Right ventricle myocardium inferior (tissue), 1 donor: ENCODE measurements around the gene AMPD2. TPM values are rescaled to one million over a fixed set of nuclear protein-coding genes. Genes with fewer than 3 reads are reported as not detected.

Source experiments
- ATAC-seq: fragments of 200-7000 bp; cut with Tn5 transposase; one replicate; pipeline ENCODE4 v1.9.1; 2020; ENCODE audit warnings: mild to moderate bottlenecking, moderate library complexity
- DNase-seq: peaks from one replicate; pipeline ENCODE4 v3.0.0; 2021; ENCODE audit errors: missing footprints
- intact Hi-C: fragments of 100-400 bp; cut with DNase I; formaldehyde crosslinking; loops from one replicate; pipeline ENCODE4 v1.11.0; 2022
- total RNA-seq: library from RNA; stranded (reverse); fragmentation: NEBNext Ultra II Directional; extraction: Animal tissue kit (Norgen Biotek cat#: 25700); gene quantifications from one replicate; pipeline ENCODE4 v1.2.1, GENCODE V29; 2021
- donor health status: DM: no; HTN: yes; CAD: no; lungs with severe emphysema.

The AMPD2 gene
- total RNA-seq, 1 donor from 2014 or later: 11.9 TPM

DNA sequence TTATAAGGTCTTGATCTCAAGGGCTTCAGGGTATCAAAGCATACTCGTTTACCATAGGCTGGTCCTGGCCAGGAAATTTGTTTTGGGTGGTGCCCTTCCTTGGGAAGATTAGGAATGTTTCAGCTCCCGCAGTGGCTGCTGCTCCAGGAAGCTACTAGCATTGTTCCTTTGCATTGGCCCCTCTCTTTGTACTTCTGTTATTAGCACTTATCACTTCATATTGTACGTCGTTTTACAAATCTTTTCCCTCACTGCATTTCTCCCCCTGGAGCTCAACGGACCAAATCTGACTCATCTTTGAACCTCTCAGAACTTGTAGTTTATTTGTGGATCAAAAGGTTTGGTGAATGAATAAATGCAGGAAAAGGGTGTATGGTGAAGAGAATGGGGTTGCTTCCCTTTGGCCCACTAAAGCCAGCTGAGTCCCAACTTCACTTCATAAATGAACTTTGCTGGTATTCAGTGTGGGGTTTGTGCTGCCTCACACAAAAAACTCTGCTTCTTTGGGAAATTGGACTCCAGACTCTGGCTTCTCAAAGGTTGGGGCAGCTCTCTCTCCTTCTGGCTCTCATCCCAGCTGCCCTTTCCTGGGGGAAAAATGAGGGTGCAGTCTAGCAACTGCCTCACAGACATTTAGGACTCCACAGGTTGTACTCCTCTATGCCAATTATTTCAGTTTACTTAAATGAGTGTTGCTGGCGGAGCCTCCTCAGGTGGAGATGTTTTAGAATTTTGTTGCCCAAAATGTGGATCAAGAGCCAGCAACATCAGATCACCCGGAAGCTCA is 6.1 kb upstream of the AMPD2 start:
- intact Hi-C loops: no loop called here

DNA sequence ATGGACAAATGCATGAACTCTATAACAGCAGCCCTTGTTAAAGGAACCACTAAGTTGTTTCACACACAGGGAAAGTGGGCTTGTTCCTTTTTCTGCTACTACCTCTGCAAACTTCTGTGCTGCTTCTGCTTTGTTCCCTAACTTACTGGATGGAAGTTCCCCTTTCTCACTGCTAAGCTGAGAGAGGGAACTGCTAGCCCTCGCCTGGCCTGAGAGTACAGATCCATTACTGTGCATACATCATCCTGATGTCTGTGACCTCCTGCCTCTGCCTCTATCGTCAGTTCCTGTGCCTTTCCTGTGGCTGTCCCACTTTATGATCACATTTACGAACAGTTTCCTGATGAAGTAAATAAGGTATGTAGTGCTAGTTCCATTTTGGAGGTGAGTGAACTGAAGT is 3.8 kb upstream of the AMPD2 start:
- DNase-seq (no peak), ATAC-seq (no peak)
- intact Hi-C loops: loop anchor here (5.0 kb wide), 1 partner anchor 39 kb away; no protein-coding TSS in a partner anchor

More for the DNA sequence above, 6.1 kb upstream of the AMPD2 start:
- ATAC-seq: no peak
- no peak for DNase-seq

DNA sequence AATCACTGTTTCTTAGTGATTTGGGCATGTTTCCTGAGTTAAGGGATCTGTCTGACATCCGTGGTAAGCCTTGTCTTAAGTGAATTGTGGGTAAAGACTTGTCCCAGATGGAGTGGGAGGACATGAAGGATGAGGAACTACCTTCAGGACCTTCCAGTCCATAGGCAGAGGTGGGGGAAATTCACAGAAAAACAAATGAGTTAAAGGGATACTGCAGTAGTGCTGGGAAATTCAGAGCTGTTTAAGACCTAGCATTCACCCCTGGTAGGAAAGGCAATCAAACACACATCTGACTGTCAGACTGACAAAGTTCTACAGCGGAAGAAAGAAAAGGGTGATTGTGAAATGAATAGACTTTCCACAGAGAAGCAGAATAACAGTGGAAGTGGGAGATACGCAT is 3.2 kb upstream of the AMPD2 start:
- intact Hi-C loops: loop anchor here (5.0 kb wide), 1 partner anchor 39 kb away; no protein-coding TSS in a partner anchor
- ATAC-seq (no peak), DNase-seq (no peak)

DNA sequence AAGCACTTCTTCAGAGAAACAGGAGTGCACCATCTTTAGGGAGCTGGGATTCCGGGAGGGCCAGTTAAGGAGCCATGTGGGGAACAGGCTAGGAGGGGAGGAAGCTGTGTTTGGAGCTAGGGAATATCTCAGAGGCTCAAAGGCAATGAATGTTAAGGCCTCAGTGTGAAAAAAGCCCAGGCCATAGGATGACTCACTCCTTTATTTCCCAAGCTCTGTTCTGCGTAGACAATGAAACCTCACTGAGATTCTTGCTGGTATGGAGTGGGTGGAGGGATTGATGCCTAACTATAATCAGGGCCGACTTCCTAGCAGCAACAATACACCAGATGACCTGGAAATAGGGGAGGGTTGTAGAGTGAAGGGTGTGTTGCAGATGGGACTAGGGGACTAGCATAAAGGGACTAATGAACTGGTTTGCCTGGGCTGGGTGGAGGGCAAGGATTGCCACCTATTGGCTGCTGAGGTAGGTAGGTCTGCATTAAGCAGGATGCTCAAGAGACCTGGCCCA is 2.3 kb upstream of the AMPD2 start:
- intact Hi-C loops: loop anchor here (5.0 kb wide), 1 partner anchor 40 kb away; no protein-coding TSS in a partner anchor
- no peak for DNase-seq
- no peak for ATAC-seq

DNA sequence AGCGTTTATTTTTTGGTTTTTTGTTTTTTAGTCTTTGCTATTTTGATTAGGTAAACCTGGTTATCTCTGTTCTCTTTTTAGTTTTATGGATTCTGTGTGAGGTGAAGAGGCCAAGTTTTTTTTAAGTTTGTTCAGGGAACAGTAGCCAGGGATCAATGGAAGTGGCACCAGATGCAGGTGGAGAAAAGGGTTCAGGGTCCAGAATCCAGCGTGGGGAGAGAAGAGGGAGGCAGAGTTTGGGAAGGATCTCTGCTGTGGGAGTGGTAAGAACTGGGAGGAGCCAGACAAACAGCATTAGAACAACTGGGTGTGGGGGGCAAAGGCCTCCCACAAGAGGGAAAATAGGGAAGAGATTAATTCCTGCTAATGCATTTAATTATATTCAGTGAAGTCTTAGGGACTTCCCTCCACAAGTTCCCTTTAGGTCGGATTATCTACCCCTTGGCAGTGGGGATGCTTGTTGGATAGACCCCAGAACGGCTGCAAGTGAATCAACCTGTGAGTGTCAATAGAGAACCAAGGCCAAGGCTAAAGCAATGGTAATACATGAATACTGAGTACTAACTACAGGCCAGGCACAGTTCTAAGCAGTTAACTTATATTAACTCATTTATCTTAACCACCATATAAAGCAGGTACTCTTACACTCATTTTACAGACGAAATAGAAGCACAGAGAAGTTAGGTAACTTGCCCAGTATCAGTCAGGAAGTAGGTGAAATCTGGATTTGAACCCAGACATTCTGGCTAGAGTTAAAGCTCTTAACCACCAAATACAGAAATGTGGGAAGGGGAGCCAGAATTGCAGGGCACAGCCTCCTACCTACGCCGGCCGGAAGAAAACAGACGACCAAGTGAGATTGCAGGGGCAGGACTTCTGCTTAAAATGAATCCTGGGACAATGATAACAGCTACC is 719 bp upstream of the AMPD2 start:
- ATAC-seq (no peak), DNase-seq (no peak)
- intact Hi-C loops: loop anchor here (5.0 kb wide), 1 partner anchor 42 kb away; no protein-coding TSS in a partner anchor

DNA sequence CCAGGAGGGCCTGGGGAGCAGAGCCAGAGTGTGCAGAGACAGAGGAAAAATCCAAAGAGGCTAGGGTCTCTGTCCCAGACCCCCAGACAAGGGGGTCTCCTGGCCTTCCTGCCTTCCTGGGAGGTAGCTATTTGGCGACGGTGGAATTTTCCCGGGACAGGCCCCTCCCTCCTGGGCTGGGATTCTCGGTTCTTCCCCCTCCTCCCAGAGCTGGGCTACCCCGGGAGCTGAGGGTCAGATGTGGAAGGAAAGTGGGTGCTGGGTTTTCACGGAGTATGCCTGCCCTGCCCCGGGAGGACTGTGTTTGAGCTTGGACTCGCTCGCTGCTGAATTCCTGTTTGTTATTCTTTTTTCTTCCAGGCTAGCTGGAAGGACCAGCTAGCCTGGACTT is 759 bp downstream of the AMPD2 start:
- ATAC-seq (peak; percentile 40), DNase-seq (no peak)
- intact Hi-C loops: loop anchor here (2.0 kb wide), 1 partner anchor 74 kb away; no protein-coding TSS in a partner anchor

DNA sequence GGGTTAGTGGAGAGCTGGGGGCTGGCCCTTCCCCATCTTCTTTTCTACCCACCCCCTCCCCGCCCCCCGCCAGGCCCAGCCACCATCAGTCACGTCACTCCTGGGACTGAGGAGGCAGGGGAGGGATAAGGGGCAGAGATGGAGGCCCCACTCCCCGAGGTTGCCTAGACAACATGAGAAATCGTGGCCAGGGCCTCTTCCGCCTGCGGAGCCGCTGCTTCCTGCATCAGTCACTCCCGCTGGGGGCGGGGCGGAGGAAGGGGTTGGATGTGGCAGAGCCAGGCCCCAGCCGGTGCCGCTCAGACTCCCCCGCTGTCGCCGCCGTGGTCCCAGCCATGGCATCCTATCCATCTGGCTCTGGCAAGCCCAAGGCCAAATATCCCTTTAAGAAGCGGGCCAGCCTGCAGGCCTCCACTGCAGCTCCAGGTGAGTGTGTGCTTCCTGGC is 1.2 kb downstream of the AMPD2 start:
- ATAC-seq: peak; percentile 82

DNA sequence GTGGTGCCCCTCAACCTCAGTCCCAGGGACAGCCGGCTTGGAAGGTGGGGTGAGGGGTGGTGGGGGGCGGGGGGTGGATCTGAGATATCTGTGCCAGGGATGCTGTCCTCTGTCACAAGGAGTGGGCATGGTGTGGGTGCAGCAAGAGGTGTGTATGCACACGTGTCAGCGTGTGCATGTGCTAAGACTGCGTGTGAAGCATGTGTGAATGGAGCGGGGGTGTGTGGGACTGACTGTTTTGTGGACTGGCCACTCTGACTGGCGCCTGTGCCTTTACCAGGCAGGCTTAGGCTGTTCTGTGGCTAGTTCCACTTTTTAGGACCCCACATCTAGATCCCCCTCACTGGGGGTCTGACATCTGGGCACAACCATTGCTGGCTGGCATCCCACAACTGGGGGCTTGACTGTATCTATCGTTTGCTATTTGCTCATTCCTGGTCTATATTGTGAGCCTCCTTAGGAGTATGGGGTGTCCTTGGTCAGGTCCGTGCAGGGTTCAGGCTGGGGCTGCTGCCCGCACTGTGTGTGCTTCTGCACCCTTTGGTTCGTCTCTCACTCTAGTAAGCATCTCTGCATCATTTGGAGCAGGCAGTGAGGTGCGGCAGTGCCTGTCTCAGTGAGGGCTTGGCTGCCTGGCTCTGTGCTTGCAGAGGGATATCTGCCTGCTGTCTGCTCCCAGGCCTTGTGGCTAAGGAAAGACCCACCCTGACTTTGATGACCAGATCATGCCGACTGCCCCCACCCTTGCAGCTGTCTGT is 1.9 kb downstream of the AMPD2 start:
- DNase-seq: no peak
- intact Hi-C loops: loop anchor here (2.0 kb wide), 1 partner anchor 75 kb away; no protein-coding TSS in a partner anchor
- ATAC-seq: no peak

More for the DNA sequence above, 1.2 kb downstream of the AMPD2 start:
- DNase-seq: peak; percentile 99
- intact Hi-C loops: loop anchor here (2.0 kb wide), 1 partner anchor 74 kb away; no protein-coding TSS in a partner anchor

DNA sequence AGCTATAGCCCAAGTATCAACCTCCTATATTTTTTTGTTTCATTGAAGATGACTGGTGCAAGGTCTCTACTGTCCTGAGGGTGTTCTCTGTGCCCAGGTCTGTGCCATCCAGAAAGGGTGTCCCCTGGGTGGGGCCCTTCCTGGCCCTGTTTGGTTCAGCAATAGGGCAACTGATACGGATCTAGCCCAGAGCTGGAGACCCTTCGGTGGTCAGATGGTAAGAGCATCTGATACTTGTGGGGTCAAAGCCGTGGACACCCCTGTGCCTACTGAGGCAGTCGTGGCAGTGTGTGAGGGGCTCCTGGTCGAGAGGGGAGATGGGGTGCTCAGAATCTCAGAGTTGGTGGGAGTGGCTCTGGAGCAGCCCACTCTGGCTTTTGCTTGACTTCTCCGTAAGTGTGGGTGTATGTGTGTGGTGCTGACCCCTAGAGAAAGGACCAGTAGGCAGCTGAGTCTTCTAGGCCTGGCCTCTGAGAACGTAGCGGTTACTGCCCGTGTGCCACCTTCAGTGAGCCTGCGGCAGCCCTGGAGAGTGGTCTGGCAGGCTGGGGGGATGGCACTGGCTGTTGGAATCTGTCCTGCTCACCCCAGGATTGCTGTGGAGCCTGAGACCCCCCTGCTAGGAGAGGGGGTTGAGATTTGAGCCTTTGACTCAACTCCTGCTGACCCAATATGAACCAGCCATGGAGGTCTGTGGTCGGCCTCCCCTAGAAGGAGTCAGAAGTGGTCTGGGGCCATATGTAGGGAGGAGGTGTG is 2.7 kb downstream of the AMPD2 start:
- intact Hi-C loops: no loop called here
- no peak for DNase-seq
- ATAC-seq: no peak

DNA sequence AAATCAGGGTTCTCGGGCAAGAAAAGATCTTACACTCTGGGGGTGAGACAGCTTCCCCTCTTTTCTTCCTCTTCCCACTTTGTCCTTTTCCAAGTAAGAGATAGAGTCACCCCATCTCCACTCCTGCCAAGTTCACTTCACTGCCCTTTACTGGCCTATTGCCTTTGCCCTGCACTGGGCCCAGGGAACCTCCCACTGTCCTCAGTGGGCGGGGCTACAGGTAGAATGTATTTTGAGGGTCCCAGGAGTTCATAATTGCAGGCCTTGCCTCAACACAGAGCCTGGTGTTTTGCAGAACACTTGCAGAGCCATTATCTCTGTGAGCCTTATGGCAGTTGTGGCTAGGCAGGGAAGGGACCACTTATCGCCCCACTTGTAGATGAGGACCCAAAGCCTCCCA is 3.3 kb downstream of the AMPD2 start:
- DNase-seq (no peak), ATAC-seq (no peak)
- intact Hi-C loops: no loop called here

DNA sequence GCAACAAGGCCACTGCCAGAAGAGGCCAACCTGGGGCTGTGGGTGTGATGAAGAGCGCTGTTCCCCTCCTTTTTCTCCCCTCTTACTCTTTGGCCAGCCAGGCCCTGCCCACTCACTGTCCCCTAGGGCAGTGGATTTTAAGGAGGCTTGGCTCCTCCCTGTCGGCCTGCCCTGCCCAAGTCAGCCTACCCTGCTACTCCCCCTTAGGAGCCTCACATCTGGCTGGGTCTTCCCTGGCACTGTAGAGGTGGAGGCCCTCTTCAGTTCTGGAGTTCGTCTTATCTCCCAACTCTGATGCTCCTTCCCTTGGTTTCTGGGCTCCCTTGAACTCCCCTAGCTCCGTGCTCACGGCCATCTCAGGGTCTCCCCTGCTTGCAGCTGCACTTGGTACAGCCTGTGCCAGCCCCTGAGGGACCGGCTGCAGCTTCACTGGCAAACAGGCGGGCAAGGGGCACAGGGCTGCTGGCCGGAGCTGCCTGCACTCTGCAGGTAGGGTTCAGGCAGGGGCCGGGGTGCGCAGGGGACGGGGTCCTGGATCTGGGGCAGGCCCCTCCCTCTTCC is 4.0 kb downstream of the AMPD2 start:
- ATAC-seq: no peak
- DNase-seq: no peak
- intact Hi-C loops: no loop called here

DNA sequence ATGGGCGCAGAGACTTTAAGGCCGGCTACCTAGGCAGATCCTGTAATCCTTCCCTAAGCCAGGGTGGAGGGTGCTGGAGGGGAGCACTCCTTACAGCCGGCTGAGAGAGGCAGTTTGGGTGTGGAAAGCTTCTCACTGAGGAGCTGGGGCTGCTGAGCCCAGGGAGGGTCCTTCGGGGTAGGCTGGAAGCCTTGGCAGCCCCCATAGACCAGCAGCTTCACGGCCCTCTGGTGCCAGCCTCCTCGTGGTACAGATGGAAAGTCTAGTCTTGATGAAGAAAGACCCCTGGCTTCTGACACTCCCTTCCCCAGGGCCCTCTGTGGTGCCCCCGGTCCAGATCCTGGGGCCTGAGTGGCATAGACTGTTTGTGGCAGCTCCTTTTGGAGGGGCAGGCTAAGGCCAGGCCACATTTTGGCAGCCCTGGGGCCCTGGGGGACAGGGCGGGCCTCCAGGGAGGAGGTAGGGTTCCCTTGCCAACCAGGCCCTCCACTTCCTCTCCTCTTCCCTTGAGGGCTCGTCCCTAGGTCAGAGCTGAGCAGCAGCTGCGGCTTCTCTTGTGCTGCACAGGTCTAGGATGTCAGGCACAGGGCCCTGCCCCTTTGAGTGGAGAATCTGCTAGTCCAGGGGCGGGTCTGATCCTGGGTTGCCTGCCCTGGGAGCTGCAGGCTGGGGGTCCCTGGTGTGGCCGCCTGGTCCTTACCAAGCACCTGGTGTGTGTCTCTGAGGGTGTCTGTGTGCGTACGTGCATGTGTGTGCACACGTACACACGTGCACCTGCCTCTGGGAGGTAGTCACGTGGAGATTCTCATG is 4.8 kb downstream of the AMPD2 start:
- DNase-seq (no peak), ATAC-seq (no peak)
- intact Hi-C loops: no loop called here

DNA sequence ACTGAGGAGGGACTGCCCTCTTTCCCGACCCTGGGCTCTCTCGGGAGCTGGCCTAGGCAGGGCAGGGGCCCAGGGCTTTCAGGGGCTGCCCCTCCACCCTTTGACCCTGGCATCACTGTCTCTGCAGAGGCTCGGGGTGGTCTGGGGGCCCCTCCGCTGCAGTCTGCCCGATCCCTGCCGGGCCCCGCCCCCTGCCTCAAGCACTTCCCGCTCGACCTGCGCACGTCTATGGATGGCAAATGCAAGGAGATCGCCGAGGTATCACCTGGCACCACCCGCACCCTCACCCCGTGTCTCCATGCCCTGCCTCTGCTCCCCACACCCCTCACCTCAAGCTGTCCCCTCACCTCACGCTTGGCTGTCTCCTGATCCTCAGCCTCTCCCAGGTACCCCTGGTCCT is 5.5 kb downstream of the AMPD2 start:
- DNase-seq (no peak), ATAC-seq (no peak)
- intact Hi-C loops: no loop called here

DNA sequence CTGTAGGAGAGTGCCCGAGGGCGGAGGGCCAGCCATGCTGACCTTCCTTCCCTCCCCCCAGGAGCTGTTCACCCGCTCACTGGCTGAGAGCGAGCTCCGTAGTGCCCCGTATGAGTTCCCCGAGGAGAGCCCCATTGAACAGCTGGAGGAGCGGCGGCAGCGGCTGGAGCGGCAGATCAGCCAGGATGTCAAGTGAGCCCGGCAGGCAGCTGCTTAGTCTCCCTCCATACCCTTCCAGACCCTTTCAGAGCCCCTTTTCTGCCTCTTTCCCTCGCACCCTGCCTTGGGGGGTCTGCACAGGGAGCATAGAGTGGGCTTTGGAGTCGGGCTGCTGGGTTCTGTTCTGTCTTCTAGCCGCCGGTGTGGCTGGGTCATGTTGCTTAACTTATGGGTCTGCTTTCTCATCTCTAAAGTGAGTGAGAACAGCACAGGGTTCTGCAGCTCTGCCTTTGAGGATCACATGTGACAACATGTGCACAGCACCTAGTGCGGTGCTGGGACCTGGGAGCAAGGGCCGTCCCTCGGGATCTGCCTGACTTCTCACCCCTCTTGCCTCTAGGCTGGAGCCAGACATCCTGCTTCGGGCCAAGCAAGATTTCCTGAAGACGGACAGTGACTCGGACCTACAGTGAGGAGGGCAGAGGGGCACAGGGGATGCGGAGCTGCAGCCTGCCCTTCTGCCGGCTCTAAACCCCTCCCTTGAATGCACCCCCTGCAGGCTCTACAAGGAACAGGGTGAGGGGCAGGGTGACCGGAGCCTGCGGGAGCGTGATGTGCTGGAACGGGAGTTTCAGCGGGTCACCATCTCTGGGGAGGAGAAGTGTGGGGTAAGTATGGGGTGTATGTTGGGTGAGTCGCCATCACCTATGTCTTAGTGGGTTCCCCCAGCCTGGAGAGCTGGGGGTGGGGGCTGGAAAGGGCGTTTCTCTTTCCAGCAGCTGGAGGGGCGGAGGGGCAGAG is 6.2 kb downstream of the AMPD2 start:
- ATAC-seq (no peak), DNase-seq (no peak)
- intact Hi-C loops: no loop called here

DNA sequence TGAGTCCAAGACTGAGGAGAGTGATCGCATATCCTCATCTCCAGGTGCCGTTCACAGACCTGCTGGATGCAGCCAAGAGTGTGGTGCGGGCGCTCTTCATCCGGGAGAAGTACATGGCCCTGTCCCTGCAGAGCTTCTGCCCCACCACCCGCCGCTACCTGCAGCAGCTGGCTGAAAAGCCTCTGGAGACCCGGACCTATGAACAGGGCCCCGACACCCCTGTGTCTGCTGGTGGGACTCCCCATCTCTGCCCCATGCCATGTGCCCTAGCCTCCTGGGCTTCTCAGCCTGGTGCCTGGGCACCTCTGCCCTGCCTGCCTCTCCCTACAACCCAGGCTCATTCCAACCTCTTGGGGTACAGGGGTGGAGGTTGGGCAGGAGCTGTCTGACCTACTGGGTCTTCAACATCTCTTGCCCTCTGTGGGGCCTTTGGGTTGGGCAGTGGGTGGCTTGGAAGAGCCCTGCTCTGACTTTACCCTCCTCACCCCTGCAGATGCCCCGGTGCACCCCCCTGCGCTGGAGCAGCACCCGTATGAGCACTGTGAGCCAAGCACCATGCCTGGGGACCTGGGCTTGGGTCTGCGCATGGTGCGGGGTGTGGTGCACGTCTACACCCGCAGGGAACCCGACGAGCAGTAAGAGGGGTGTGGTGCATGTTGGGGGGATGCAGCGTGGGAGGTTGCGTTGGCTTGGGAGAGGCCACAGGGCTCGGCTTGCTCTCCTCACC is 7.2 kb downstream of the AMPD2 start:
- intact Hi-C loops: no loop called here
- no peak for DNase-seq
- ATAC-seq: no peak
